Endodermal cell (in vitro differentiated cells): Measurements from ENCODE around the gene CDH4. TPM values are rescaled to one million over a fixed set of nuclear protein-coding genes. Genes with fewer than 3 reads are reported as not detected.

ENCODE experiments used
- DNase-seq: peaks from one replicate; pipeline ENCODE4 v3.0.0-alpha.2; 2017
- H3K27ac ChIP-seq: 2 replicates; pipeline ENCODE4 v1.5.1; 2013; ENCODE audit warnings: mild to moderate bottlenecking, low read depth, low read length, moderate library complexity
- H3K27me3 ChIP-seq: 2 replicates; pipeline ENCODE4 v1.6.1; 2013; ENCODE audit warnings: mild to moderate bottlenecking, low read length, moderate library complexity; ENCODE audit not compliant: insufficient read depth, control insufficient read depth, poor library complexity, severe bottlenecking
- H3K36me3 ChIP-seq: 2 replicates; pipeline ENCODE4 v1.7.0; 2013; ENCODE audit warnings: mild to moderate bottlenecking, low read length, moderate library complexity; ENCODE audit not compliant: control insufficient read depth, insufficient read depth
- H3K4me1 ChIP-seq: one replicate; pipeline ENCODE4 v1.7.0; 2013; ENCODE audit warnings: low read length; ENCODE audit not compliant: control insufficient read depth, insufficient read depth
- H3K4me3 ChIP-seq: 2 replicates; pipeline ENCODE4 v1.5.1; 2013; ENCODE audit warnings: mild to moderate bottlenecking, low read length, moderate library complexity
- H3K9ac ChIP-seq: 2 replicates; pipeline ENCODE4 v1.6.1; 2013; ENCODE audit warnings: mild to moderate bottlenecking, low read length, moderate library complexity; ENCODE audit not compliant: poor library complexity, severe bottlenecking; ENCODE audit errors: extremely low read depth
- H3K9me3 ChIP-seq: 2 replicates; pipeline ENCODE4 v1.6.1; 2013; ENCODE audit warnings: mild to moderate bottlenecking, low read length, moderate library complexity; ENCODE audit not compliant: control insufficient read depth
- H3K27ac Mint-ChIP-seq: 2 replicates; pipeline ENCODE4 v1.8.0; 2020; ENCODE audit warnings: mixed read lengths
- H3K27me3 Mint-ChIP-seq: 2 replicates; pipeline ENCODE4 v1.8.0; 2021; ENCODE audit warnings: mild to moderate bottlenecking, mixed read lengths; ENCODE audit not compliant: insufficient read depth
- H3K36me3 Mint-ChIP-seq: 2 replicates; pipeline ENCODE4 v1.8.0; 2020; ENCODE audit warnings: low read depth, mixed read lengths
- H3K4me1 Mint-ChIP-seq: 2 replicates; pipeline ENCODE4 v1.8.0; 2020; ENCODE audit warnings: mixed read lengths
- H3K4me3 Mint-ChIP-seq: 2 replicates; pipeline ENCODE4 v1.8.0; 2020; ENCODE audit warnings: mild to moderate bottlenecking, moderate library complexity, mixed read lengths
- H3K9me3 Mint-ChIP-seq: 2 replicates; pipeline ENCODE4 v1.8.0; 2020; ENCODE audit warnings: mild to moderate bottlenecking, mixed read lengths
- WGBS, 2 experiments: methylation state at CpG; one replicate each; pipeline versions ENCODE4 v1.1.5 to v1.1.7; 2013; ENCODE audit warnings: missing lambda C conversion rate in 2 of 2, mixed read lengths in 1 of 2; ENCODE audit not compliant: insufficient coverage in 1 of 2, insufficient read length in 1 of 2; 5-methylcytosine and 5-hydroxymethylcytosine counted together
- total RNA-seq, 2 donors: library from RNA; stranded (reverse); fragmentation: NEBNext Ultra II Directional in 1 of 2; extraction: Animal tissue kit (Norgen Biotek cat#: 25700) in 1 of 2; gene quantifications; 2 replicates in 1 of 2; 3 replicates in 1 of 2; pipeline ENCODE4 v1.2.1, GENCODE V29; 2021
- TF ChIP-seq, protein P1 (sequence below): fragments of 200-600 bp; sonication (generic); conservative IDR thresholded peaks from 2 replicates; pipeline ENCODE4 v1.5.0; 2021; ENCODE audit warnings: antibody characterized with exemption, mild to moderate bottlenecking

CDH4 gene
- total RNA-seq, 2 donors from 2014 or later = 1.8 to 5.8 TPM

DNA sequence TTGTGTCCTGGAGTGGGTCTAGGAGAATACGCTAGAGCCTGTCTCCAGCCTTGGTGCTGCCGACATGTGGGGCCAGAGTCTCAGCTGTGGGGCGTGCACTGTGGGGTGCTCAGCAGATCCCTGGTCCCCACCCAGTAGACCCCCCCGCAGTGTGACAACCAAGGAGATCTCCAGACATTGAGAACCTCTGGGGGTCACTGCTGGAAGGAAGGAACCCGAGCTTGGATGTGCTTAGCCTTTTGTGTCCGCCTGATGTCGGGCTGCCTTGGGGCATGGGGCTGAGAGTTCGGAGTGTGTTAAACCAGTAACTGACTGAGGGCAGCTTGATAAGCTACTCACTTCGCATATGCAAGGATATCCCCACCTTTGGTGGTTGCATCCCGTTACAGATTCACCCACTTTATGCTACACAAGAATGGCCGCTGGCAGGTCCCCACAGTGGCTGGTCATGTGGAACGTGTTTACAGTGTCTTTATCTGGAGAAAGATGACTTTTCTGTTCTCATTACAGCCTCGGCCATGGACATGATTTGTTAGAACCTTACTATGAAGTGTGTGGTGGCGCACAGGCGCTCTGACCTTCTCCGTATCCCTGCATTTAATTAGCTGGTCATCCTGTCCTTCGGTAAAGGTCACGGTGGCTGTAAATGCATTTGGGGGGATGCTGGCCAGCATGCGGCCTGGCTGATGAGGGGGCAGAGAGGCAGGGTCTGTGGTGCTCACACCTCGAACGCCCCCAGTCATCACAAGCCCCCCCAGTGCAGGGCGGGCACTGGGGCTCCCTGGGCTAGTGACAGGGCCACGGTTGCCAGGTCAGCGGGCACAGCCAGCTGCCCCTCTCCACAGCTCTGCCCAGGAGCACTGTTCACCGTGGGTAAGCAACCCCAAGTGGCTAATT is 446.8 kb downstream of the CDH4 start:
- no peaks in the 10 kb centered on the region for H3K9me3 Mint-ChIP-seq
- Histone ChIP-seq H3K36me3 (no peaks in the 10 kb centered on the region), H3K9me3 (no peaks in the 10 kb centered on the region), H3K4me1 (no peaks in the 10 kb centered on the region), H3K27me3 (no peaks in the 10 kb centered on the region), H3K27ac (no peak overlapping the region), H3K4me3 (no peak overlapping the region), H3K9ac (no peak overlapping the region)
- TF ChIP-seq, protein P1, sequence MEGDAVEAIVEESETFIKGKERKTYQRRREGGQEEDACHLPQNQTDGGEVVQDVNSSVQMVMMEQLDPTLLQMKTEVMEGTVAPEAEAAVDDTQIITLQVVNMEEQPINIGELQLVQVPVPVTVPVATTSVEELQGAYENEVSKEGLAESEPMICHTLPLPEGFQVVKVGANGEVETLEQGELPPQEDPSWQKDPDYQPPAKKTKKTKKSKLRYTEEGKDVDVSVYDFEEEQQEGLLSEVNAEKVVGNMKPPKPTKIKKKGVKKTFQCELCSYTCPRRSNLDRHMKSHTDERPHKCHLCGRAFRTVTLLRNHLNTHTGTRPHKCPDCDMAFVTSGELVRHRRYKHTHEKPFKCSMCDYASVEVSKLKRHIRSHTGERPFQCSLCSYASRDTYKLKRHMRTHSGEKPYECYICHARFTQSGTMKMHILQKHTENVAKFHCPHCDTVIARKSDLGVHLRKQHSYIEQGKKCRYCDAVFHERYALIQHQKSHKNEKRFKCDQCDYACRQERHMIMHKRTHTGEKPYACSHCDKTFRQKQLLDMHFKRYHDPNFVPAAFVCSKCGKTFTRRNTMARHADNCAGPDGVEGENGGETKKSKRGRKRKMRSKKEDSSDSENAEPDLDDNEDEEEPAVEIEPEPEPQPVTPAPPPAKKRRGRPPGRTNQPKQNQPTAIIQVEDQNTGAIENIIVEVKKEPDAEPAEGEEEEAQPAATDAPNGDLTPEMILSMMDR = no peak
- WGBS, 2 experiments = 92 to 94% methylated on average over 19 to 25 of the region's 25 CpGs
- no peaks in the 10 kb centered on the region for H3K36me3 Mint-ChIP-seq
- H3K27me3 Mint-ChIP-seq = peaks cover 18% of the 10 kb centered on the region
- no peak overlapping the region for H3K4me3 Mint-ChIP-seq
- H3K27ac Mint-ChIP-seq = no peak overlapping the region
- DNase-seq = no peak
- no peaks in the 10 kb centered on the region for H3K4me1 Mint-ChIP-seq

DNA sequence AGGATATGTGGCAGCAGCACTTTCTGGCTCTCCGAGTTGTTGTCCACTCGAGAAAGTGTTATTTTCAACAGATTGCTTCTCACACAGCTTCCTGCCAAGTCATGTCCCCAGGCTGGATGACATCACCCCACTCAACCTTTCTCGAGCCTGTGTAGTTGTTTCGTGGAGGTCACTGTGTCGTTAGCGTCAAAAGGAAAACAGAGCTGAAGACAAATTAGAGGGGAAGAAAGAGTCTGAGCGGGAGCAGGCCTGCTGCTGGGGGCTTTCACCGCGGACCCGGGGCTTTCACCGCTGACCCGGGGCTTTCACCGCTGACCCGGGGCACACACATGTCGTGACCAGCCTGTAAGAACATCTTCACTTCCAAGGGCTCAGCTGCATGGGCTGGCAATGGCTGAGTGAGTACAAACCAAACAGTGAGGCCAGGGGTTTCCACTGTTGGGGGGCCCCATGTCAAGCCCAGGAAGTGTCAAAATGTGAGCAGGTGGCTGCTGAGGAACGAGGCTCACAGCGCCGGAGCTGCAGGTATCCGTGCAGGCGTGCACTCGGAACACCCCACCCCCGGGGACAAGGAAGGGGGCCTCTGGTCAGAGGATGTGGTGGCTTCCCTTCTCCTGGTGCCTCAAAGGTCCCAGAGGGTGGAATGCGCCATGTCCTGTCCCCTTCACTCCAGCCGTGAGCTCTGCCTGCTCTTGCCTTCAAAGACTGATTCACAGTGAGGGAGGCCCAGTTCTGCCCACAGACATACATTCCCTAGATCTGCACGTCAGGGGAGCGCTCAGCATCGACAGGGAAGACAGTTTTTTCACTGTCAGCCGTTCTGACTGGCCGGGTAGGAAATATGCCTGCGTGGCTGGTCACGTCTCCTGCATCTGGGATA is 447.7 kb downstream of the CDH4 start:
- H3K27ac Mint-ChIP-seq = no peak overlapping the region
- Histone ChIP-seq H3K27ac (peak overlapping the region; percentile 10), H3K9me3 (no peaks in the 10 kb centered on the region), H3K36me3 (no peaks in the 10 kb centered on the region), H3K4me1 (no peaks in the 10 kb centered on the region), H3K4me3 (no peak overlapping the region), H3K9ac (no peak overlapping the region), H3K27me3 (no peaks in the 10 kb centered on the region)
- no peaks in the 10 kb centered on the region for H3K4me1 Mint-ChIP-seq
- DNase-seq = no peak
- no peaks in the 10 kb centered on the region for H3K9me3 Mint-ChIP-seq
- 83 to 92% methylated on average over 27 to 31 of the region's 31 CpGs for WGBS, 2 experiments
- no peak overlapping the region for H3K4me3 Mint-ChIP-seq
- peaks cover 14% of the 10 kb centered on the region for H3K27me3 Mint-ChIP-seq
- H3K36me3 Mint-ChIP-seq = no peaks in the 10 kb centered on the region
- TF ChIP-seq, protein P1 = no peak

DNA sequence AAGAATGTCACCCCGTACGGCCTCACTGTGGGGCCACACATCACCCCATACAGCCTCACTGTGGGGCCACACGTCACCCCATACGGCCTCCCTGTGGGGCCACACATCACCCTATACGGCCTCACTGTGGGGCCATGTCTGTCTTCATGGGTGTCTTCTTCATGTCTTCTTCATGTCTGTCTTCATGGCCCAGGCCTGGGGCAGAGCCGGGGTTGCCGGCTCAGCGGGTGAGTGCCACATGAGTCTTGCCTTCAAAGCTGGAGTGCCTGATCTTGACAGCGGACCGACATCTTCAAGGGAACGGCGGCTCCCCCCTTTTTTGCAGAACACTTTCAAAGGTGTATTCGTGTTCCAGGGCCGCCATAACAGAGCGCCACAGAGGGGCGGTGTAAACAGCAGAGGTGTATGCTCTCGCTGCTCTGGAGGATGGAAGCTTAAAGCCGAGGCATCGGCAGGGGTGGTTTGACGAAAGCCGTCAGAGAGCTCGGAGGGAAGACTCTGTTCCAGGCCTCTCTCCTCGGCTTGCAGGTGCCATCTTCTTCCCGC is 448.6 kb downstream of the CDH4 start:
- H3K4me1 Mint-ChIP-seq = no peaks in the 10 kb centered on the region
- no peaks in the 10 kb centered on the region for H3K27me3 ChIP-seq
- no peak overlapping the region for H3K4me3 Mint-ChIP-seq
- no peak overlapping the region for H3K27ac ChIP-seq
- no peaks in the 10 kb centered on the region for H3K36me3 ChIP-seq
- WGBS, 2 experiments = 93 to 94% methylated on average over 23 to 24 of the region's 24 CpGs
- H3K9me3 ChIP-seq = no peaks in the 10 kb centered on the region
- H3K4me1 ChIP-seq = no peaks in the 10 kb centered on the region
- no peak overlapping the region for H3K4me3 ChIP-seq
- peaks cover 20% of the 10 kb centered on the region for H3K27me3 Mint-ChIP-seq
- TF ChIP-seq, protein P1 = no peak
- H3K9me3 Mint-ChIP-seq = no peaks in the 10 kb centered on the region
- no peak overlapping the region for H3K27ac Mint-ChIP-seq
- H3K9ac ChIP-seq = no peak overlapping the region
- no peak for DNase-seq
- H3K36me3 Mint-ChIP-seq = no peaks in the 10 kb centered on the region
